SK-N-MC (cell line): ENCODE measurements around the gene MOXD1.

Experiments
- EZH2 ChIP-seq: fragments of 200-600 bp; sonication (generic); IDR thresholded peaks from one replicate; pipeline ENCODE4 v1.6.1; 2017; ENCODE audit warnings: antibody characterized with exemption
- FOXP2 ChIP-seq: optimal IDR thresholded peaks from 2 replicates; pipeline ENCODE3; 2011; ENCODE audit warnings: mild to moderate bottlenecking, moderate library complexity; ENCODE audit not compliant: insufficient read depth; ENCODE audit errors: extremely low read length, control extremely low read depth
- POLR2AphosphoS5 ChIP-seq: IDR thresholded peaks from 2 replicates; pipeline ENCODE4 v1.6.1; 2012; ENCODE audit warnings: mild to moderate bottlenecking, low read depth, low read length, borderline replicate concordance

DNA sequence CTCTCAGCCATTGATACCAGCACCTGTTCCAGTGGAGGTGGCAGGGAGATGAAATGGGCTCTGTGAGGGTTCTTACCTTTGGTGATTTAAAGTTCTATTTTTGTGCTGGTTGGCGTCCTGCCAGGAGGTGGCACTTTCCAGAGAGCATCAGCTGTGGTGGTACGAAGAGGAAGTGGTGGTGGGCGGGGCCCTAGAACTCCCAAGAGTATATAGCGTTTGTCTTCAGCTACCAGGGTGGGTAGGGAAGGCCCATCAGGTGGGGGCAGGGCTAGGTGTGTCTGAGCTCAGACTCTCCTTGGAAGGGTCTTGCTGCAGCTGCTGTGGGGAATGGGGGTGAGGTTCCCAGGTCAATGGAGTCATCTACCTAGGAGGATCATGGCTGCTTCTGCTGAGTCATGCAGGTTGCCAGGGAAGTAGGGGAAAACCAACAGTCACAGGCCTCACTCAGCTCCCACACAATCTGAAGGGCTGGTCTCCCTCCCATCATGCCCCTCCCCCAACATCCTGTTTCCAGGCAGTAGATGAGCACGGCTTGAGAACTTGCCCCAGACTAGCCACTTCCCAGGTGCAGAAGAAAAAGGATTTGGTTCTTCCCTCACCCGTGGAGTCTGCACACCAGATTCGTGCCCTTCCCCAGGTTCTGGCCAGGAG lies 46.6 kb downstream of the MOXD1 start:
- TF ChIP-seq POLR2AphosphoS5 (no peak), EZH2 (no peak), FOXP2 (no peak)
